H9 (cell line): Measurements from ENCODE around the gene NRG3. TPM values are rescaled to one million over a fixed set of nuclear protein-coding genes. Genes with fewer than 3 reads are reported as not detected.

Experiments
- DNase-seq: peaks from one replicate; pipeline ENCODE4 v3.0.0-alpha.2; 2017
- H2AFZ ChIP-seq: one replicate; pipeline ENCODE4 v1.6.1; 2013; ENCODE audit warnings: mild to moderate bottlenecking, low read length, control low read depth, moderate library complexity
- H2AK5ac ChIP-seq: 2 replicates; pipeline ENCODE4 v1.6.1; 2013; ENCODE audit warnings: low read length, control low read depth, mixed read lengths; ENCODE audit not compliant: insufficient read length
- H2BK120ac ChIP-seq: one replicate; pipeline ENCODE4 v1.6.1; 2013; ENCODE audit warnings: low read depth, mild to moderate bottlenecking, low read length, control low read depth, inconsistent platforms; ENCODE audit not compliant: poor library complexity, severe bottlenecking
- H2BK12ac ChIP-seq: 2 replicates; pipeline ENCODE4 v1.6.1; 2013; ENCODE audit warnings: low read length, control low read depth, mixed read lengths, low read depth; ENCODE audit not compliant: insufficient read length
- H2BK15ac ChIP-seq: 2 replicates; pipeline ENCODE4 v1.6.1; 2013; ENCODE audit warnings: low read depth, low read length, control low read depth
- H2BK20ac ChIP-seq: one replicate; pipeline ENCODE4 v1.6.1; 2013; ENCODE audit warnings: low read depth, mild to moderate bottlenecking, low read length, control low read depth, inconsistent platforms; ENCODE audit not compliant: poor library complexity, severe bottlenecking
- H2BK5ac ChIP-seq: 2 replicates; pipeline ENCODE4 v1.6.1; 2013; ENCODE audit warnings: low read length, control low read depth, mixed read lengths; ENCODE audit not compliant: insufficient read length
- H3K14ac ChIP-seq: 2 replicates; pipeline ENCODE4 v1.6.1; 2013; ENCODE audit warnings: low read length, control low read depth; ENCODE audit not compliant: insufficient read depth
- H3K18ac ChIP-seq: 2 replicates; pipeline ENCODE4 v1.6.1; 2013; ENCODE audit warnings: low read depth, mild to moderate bottlenecking, mixed read lengths, low read length, control low read depth; ENCODE audit not compliant: insufficient read length
- H3K23ac ChIP-seq: 2 replicates; pipeline ENCODE4 v1.6.1; 2013; ENCODE audit warnings: low read length, control low read depth, mixed read lengths, low read depth; ENCODE audit not compliant: insufficient read length
- H3K23me2 ChIP-seq: 2 replicates; pipeline ENCODE4 v1.6.1; 2013; ENCODE audit warnings: low read depth, mild to moderate bottlenecking, mixed read lengths, low read length, control low read depth; ENCODE audit not compliant: insufficient read length, poor library complexity, severe bottlenecking
- H3K27ac ChIP-seq: 2 replicates; pipeline ENCODE4 v1.5.1; 2013; ENCODE audit warnings: low read length, control low read depth, mixed read lengths, low read depth; ENCODE audit not compliant: insufficient read length
- H3K27me3 ChIP-seq: 2 replicates; pipeline ENCODE4 v1.6.1; 2013; ENCODE audit warnings: low read length, control low read depth, inconsistent platforms; ENCODE audit not compliant: insufficient read depth
- H3K4ac ChIP-seq: 2 replicates; pipeline ENCODE4 v1.6.1; 2013; ENCODE audit warnings: low read depth, mild to moderate bottlenecking, control low read depth, inconsistent platforms, low read length, moderate library complexity
- H3K4me1 ChIP-seq: 2 replicates; pipeline ENCODE4 v1.6.1; 2013; ENCODE audit warnings: low read length, control low read depth, inconsistent platforms; ENCODE audit not compliant: insufficient read depth
- H3K4me2 ChIP-seq: 2 replicates; pipeline ENCODE4 v1.6.1; 2013; ENCODE audit warnings: low read length, control low read depth, mixed read lengths; ENCODE audit not compliant: insufficient read length, insufficient read depth
- H3K56ac ChIP-seq: 2 replicates; pipeline ENCODE4 v1.6.1; 2013; ENCODE audit warnings: low read depth, mild to moderate bottlenecking, mixed read lengths, low read length, control low read depth; ENCODE audit not compliant: insufficient read length
- H3K79me1 ChIP-seq: 2 replicates; pipeline ENCODE4 v1.6.1; 2013; ENCODE audit warnings: low read depth, mild to moderate bottlenecking, moderate library complexity, low read length, control low read depth, inconsistent platforms; ENCODE audit not compliant: insufficient read depth, poor library complexity, severe bottlenecking
- H3K79me2 ChIP-seq: 2 replicates; pipeline ENCODE4 v1.6.1; 2013; ENCODE audit warnings: low read length, control low read depth, inconsistent platforms; ENCODE audit not compliant: insufficient read depth
- H3K9ac ChIP-seq: 2 replicates; pipeline ENCODE4 v1.6.1; 2013; ENCODE audit warnings: low read length, control low read depth, mixed read lengths; ENCODE audit not compliant: insufficient read length; ENCODE audit errors: extremely low read depth
- H3K9me3 ChIP-seq: one replicate; pipeline ENCODE4 v1.6.1; 2013; ENCODE audit warnings: low read depth, low read length, inconsistent platforms; ENCODE audit not compliant: control insufficient read depth
- H3T11ph ChIP-seq: one replicate; pipeline ENCODE4 v1.6.1; 2013; ENCODE audit warnings: mild to moderate bottlenecking, low read length, control low read depth, inconsistent platforms
- H4K20me1 ChIP-seq: one replicate; pipeline ENCODE4 v1.6.1; 2013; ENCODE audit not compliant: control insufficient read depth, insufficient read length, insufficient read depth
- H4K5ac ChIP-seq: 2 replicates; pipeline ENCODE4 v1.6.1; 2013; ENCODE audit warnings: low read depth, mild to moderate bottlenecking, mixed read lengths, low read length, control low read depth; ENCODE audit not compliant: insufficient read length
- H4K8ac ChIP-seq: replicated peaks from 2 replicates; pipeline ENCODE4 v1.6.1; 2013; ENCODE audit warnings: low read length, control low read depth, mixed read lengths, low read depth; ENCODE audit not compliant: insufficient read length
- H4K91ac ChIP-seq: 2 replicates; pipeline ENCODE4 v1.6.1; 2013; ENCODE audit warnings: low read depth, mild to moderate bottlenecking, moderate library complexity, mixed read lengths, low read length, control low read depth; ENCODE audit not compliant: insufficient read length
- H3K27ac Mint-ChIP-seq, 3 experiments: 2 replicates in 2 of 3; 3 replicates in 1 of 3; pipeline ENCODE4 v1.8.0; 2020 to 2021; ENCODE audit warnings: mixed read lengths in 3 of 3, mild to moderate bottlenecking in 1 of 3, moderate library complexity in 1 of 3
- H3K27me3 Mint-ChIP-seq: 2 replicates; pipeline ENCODE4 v1.8.0; 2021; ENCODE audit warnings: low read depth, mild to moderate bottlenecking, moderate library complexity, mixed read lengths
- H3K36me3 Mint-ChIP-seq, 3 experiments: 2 replicates in 2 of 3; 3 replicates in 1 of 3; pipeline ENCODE4 v1.8.0; 2020 to 2021; ENCODE audit warnings: low read depth in 3 of 3, mixed read lengths in 3 of 3; ENCODE audit not compliant: insufficient read depth in 1 of 3
- H3K4me1 Mint-ChIP-seq, 2 experiments: 2 replicates each; pipeline ENCODE4 v1.8.0; 2020; ENCODE audit warnings: mixed read lengths in 2 of 2
- H3K4me3 Mint-ChIP-seq, 2 experiments: 2 replicates in 1 of 2; 3 replicates in 1 of 2; pipeline ENCODE4 v1.8.0; 2020 to 2021; ENCODE audit warnings: mild to moderate bottlenecking in 2 of 2, mixed read lengths in 2 of 2, moderate library complexity in 1 of 2
- H3K9me3 Mint-ChIP-seq, 2 experiments: 2 replicates in 1 of 2; 3 replicates in 1 of 2; pipeline ENCODE4 v1.8.0; 2020; ENCODE audit warnings: mild to moderate bottlenecking in 2 of 2, mixed read lengths in 2 of 2, moderate library complexity in 1 of 2
- CTCF ChIP-seq: fragments of 200-600 bp; sonication (generic); conservative IDR thresholded peaks from 3 replicates; pipeline ENCODE4 v1.8.0; 2021; ENCODE audit warnings: antibody characterized with exemption, mild to moderate bottlenecking
- WGBS: extraction: QIAGEN DNeasy Blood & Tissue Kit; methylation state at CpG from one replicate; pipeline ENCODE4 v1.1.7; 2013; ENCODE audit warnings: missing lambda C conversion rate, low lambda C conversion rate, mixed read lengths; ENCODE audit not compliant: insufficient read length; ENCODE audit errors: extremely low coverage; 5-methylcytosine and 5-hydroxymethylcytosine counted together
- total RNA-seq: library from RNA; stranded (reverse); gene quantifications from 2 replicates; pipeline ENCODE4 v1.2.1, GENCODE V29; 2021

The NRG3 gene
- total RNA-seq, 1 experiment from 2014 or later = 1.6 TPM

GRCh38 chr10:82558014-82558607 lies 683.1 kb downstream of the NRG3 start:
- Histone ChIP-seq H2AK5ac (no peak overlapping the region), H3K18ac (no peak overlapping the region), H3K9me3 (no peaks in the 10 kb centered on the region), H2BK20ac (no peak overlapping the region), H2BK15ac (no peak overlapping the region), H3K4me2 (no peak overlapping the region), H3K23ac (no peak overlapping the region), H3K27me3 (no peaks in the 10 kb centered on the region), H3K9ac (no peak overlapping the region), H3K27ac (no peak overlapping the region), H4K8ac (no peak overlapping the region), H3K4ac (no peak overlapping the region), H4K20me1 (no peaks in the 10 kb centered on the region), H2BK5ac (no peak overlapping the region), H3T11ph (no peak overlapping the region), H2AFZ (no peak overlapping the region), H3K79me1 (no peaks in the 10 kb centered on the region), H4K91ac (no peak overlapping the region), H3K56ac (no peak overlapping the region), H3K4me1 (no peaks in the 10 kb centered on the region), H3K14ac (no peak overlapping the region), H4K5ac (no peak overlapping the region), H3K79me2 (no peaks in the 10 kb centered on the region), H2BK12ac (no peak overlapping the region), H3K23me2 (no peaks in the 10 kb centered on the region), H2BK120ac (no peak overlapping the region)
- H3K27ac Mint-ChIP-seq = no peak overlapping the region
- TF ChIP-seq CTCF = no peak
- no peak overlapping the region for H3K4me3 Mint-ChIP-seq
- DNase-seq = no peak
- H3K36me3 Mint-ChIP-seq = no peaks in the 10 kb centered on the region
- no peaks in the 10 kb centered on the region for H3K9me3 Mint-ChIP-seq
- WGBS = no CpG with 5 or more reads among the region's 2 CpGs
- no peaks in the 10 kb centered on the region for H3K4me1 Mint-ChIP-seq
- no peaks in the 10 kb centered on the region for H3K27me3 Mint-ChIP-seq
